GM23338 (cell line): ENCODE measurements around the gene SMAD3. TPM values are rescaled to one million over a fixed set of nuclear protein-coding genes. Genes with fewer than 3 reads are reported as not detected.

ENCODE experiments used
- ATAC-seq: fragments of 200-7000 bp; cut with Tn5 transposase; 3 replicates; pipeline ENCODE4 v1.9.1; 2020
- DNase-seq: peaks from one replicate; pipeline ENCODE4 v3.0.0-alpha.2; 2015; ENCODE audit warnings: low spot score
- H2AFZ ChIP-seq: fragments of 200-600 bp; sonication (generic); 2 replicates; pipeline ENCODE4 v1.8.0; 2016; ENCODE audit warnings: antibody characterized with exemption, mild to moderate bottlenecking, moderate library complexity
- H3F3A ChIP-seq: fragments of 200-600 bp; sonication (generic); replicated peaks from 2 replicates; pipeline ENCODE4 v1.8.0; 2017; ENCODE audit warnings: antibody characterized with exemption, mixed run types, low read depth
- H3K27ac ChIP-seq: fragments of 200-600 bp; sonication (generic); 2 replicates; pipeline ENCODE4 v1.6.1; 2016; ENCODE audit warnings: low read depth
- H3K27me3 ChIP-seq: fragments of 200-600 bp; sonication (generic); 2 replicates; pipeline ENCODE4 v1.8.0; 2016; ENCODE audit warnings: mild to moderate bottlenecking, mixed run types, moderate library complexity; ENCODE audit not compliant: insufficient read depth
- H3K36me3 ChIP-seq: fragments of 200-600 bp; sonication (generic); 2 replicates; pipeline ENCODE4 v1.8.0; 2016; ENCODE audit warnings: mild to moderate bottlenecking; ENCODE audit not compliant: insufficient read depth
- H3K4me1 ChIP-seq: fragments of 200-600 bp; sonication (generic); 2 replicates; pipeline ENCODE4 v1.8.0; 2016; ENCODE audit warnings: mild to moderate bottlenecking, moderate library complexity; ENCODE audit not compliant: insufficient read depth
- H3K4me2 ChIP-seq: fragments of 200-600 bp; sonication (generic); 2 replicates; pipeline ENCODE4 v1.7.1; 2017; ENCODE audit warnings: mixed run types
- H3K4me3 ChIP-seq: fragments of 200-600 bp; sonication (generic); 2 replicates; pipeline ENCODE4 v1.6.1; 2016; ENCODE audit warnings: mixed run types
- H3K79me2 ChIP-seq: fragments of 200-600 bp; sonication (generic); replicated peaks from 2 replicates; pipeline ENCODE4 v1.8.0; 2017; ENCODE audit warnings: mild to moderate bottlenecking; ENCODE audit not compliant: insufficient read depth
- H3K9me2 ChIP-seq: fragments of 200-600 bp; sonication (generic); 2 replicates; pipeline ENCODE4 v1.8.0; 2017; ENCODE audit not compliant: insufficient read depth
- H4K20me1 ChIP-seq: fragments of 200-600 bp; sonication (generic); replicated peaks from 2 replicates; pipeline ENCODE4 v1.8.0; 2017; ENCODE audit warnings: mild to moderate bottlenecking; ENCODE audit not compliant: insufficient read depth
- H3K27ac Mint-ChIP-seq: 2 replicates; pipeline ENCODE4 v1.8.0; 2020; ENCODE audit warnings: inconsistent platforms, mild to moderate bottlenecking, moderate library complexity, mixed read lengths
- H3K27me3 Mint-ChIP-seq: 3 replicates; pipeline ENCODE4 v1.8.0; 2022; ENCODE audit warnings: low read depth, mild to moderate bottlenecking, moderate library complexity, mixed read lengths, inconsistent platforms; ENCODE audit not compliant: insufficient read depth, poor library complexity
- H3K36me3 Mint-ChIP-seq: 3 replicates; pipeline ENCODE4 v1.8.0; 2021; ENCODE audit warnings: low read depth, mild to moderate bottlenecking, inconsistent platforms, moderate library complexity, mixed read lengths
- H3K4me1 Mint-ChIP-seq: 3 replicates; pipeline ENCODE4 v1.8.0; 2020; ENCODE audit warnings: mild to moderate bottlenecking, inconsistent platforms, mixed read lengths
- H3K4me3 Mint-ChIP-seq: 3 replicates; pipeline ENCODE4 v1.8.0; 2021; ENCODE audit warnings: moderate library complexity, mild to moderate bottlenecking, inconsistent platforms, mixed read lengths
- H3K9me3 Mint-ChIP-seq: 3 replicates; pipeline ENCODE4 v1.8.0; 2020; ENCODE audit warnings: moderate library complexity, mild to moderate bottlenecking, inconsistent platforms, mixed read lengths
- CREB1 ChIP-seq: fragments of 250-450 bp; sonication (Bioruptor Pico); IDR thresholded peaks from 2 replicates; pipeline ENCODE4 v1.5.0; 2020; ENCODE audit warnings: low read depth, mild to moderate bottlenecking, moderate library complexity
- CTCF ChIP-seq, 2 experiments: fragments of 200-600 bp in 1 of 2; sonication (generic) in 1 of 2; conservative IDR thresholded peaks; 2 replicates each; pipeline versions ENCODE4 v1.5.1 to v1.6.1; 2016 to 2017; ENCODE audit warnings: antibody characterized with exemption in 2 of 2, low read depth in 2 of 2, mild to moderate bottlenecking in 2 of 2, moderate library complexity in 1 of 2
- ETS1 ChIP-seq: IDR thresholded peaks from 2 replicates; pipeline ENCODE4 v1.6.1; 2016; ENCODE audit warnings: antibody characterized with exemption
- EZH2 ChIP-seq: fragments of 200-600 bp; sonication (generic); IDR thresholded peaks from one replicate; pipeline ENCODE4 v1.8.0; 2017; ENCODE audit warnings: antibody characterized with exemption, mild to moderate bottlenecking, low read depth; ENCODE audit not compliant: unreplicated experiment
- EZH2phosphoT487 ChIP-seq: fragments of 200-600 bp; sonication (generic); IDR thresholded peaks from one replicate; pipeline ENCODE4 v1.8.1; 2018; ENCODE audit warnings: antibody characterized with exemption; ENCODE audit not compliant: unreplicated experiment
- NANOG ChIP-seq: IDR thresholded peaks from 2 replicates; pipeline ENCODE4 v1.6.1; 2016; ENCODE audit warnings: antibody characterized with exemption, borderline replicate concordance
- POLR2AphosphoS5 ChIP-seq: IDR thresholded peaks from 2 replicates; pipeline ENCODE4 v1.6.1; 2016; ENCODE audit warnings: antibody characterized with exemption, low read depth
- STAT1 ChIP-seq: IDR thresholded peaks from one replicate; pipeline ENCODE4 v1.6.1; 2016; ENCODE audit warnings: antibody characterized with exemption; ENCODE audit not compliant: unreplicated experiment
- ZNF331 ChIP-seq: fragments of 250-450 bp; sonication (Bioruptor Pico); IDR thresholded peaks from 2 replicates; pipeline ENCODE4 v1.5.0; 2020; ENCODE audit warnings: low read depth, mild to moderate bottlenecking, moderate library complexity
- ZNF462 ChIP-seq: fragments of 250-450 bp; sonication (Bioruptor Pico); IDR thresholded peaks from 2 replicates; pipeline ENCODE4 v1.5.0; 2020; ENCODE audit warnings: mild to moderate bottlenecking, moderate library complexity
- polyA plus RNA-seq: library from polyadenylated mRNA; unstranded; fragments of >200 nt; fragmentation: Nextera tagmentation; extraction: Ambion mirVana; gene quantifications from 2 replicates; pipeline ENCODE4 v1.2.1, GENCODE V29; 2016
- total RNA-seq: library from RNA; depleted of rRNA; stranded (reverse); fragments of >200 nt; shearing (Covaris generic); gene quantifications from 2 replicates; pipeline ENCODE4 v1.2.3, GENCODE V29; 2014

The SMAD3 gene
- total and polyA plus RNA-seq, 2 experiments from 2014 or later = 4.9 to 11.6 TPM

GRCh38 chr15:67062369-67062985 is 2.9 kb upstream of the SMAD3 start (continued):
- TF ChIP-seq CTCF (conservative IDR thresholded peaks at IDR 0.05; ENCODE audit: low read depth in 2 of 2) (no peak), CREB1 (CRISPR knock-in tag) (no peak), EZH2 (no peak), POLR2AphosphoS5 (no peak)

- Histone ChIP-seq H2AFZ (no peak overlapping the region; the same call in 1 of the 2 replicates), H3K27me3 (peaks cover 70% of the 10 kb centered on the region), H4K20me1 (no peaks in the 10 kb centered on the region; the same call in none of the 2 replicates), H3K4me1 (peaks cover 28% of the 10 kb centered on the region), H3K4me2 (peak overlapping the region; percentile 76), H3K4me3 (peak overlapping the region; percentile 93), H3K79me2 (peaks cover 27% of the 10 kb centered on the region), H3K36me3 (no peaks in the 10 kb centered on the region), H3K27ac (peak overlapping the region; percentile 12), H3F3A (peaks cover 5% of the 10 kb centered on the region), H3K9me2 (no peaks in the 10 kb centered on the region)
- Mint-ChIP-seq H3K4me1 (peaks cover 39% of the 10 kb centered on the region), H3K4me3 (peak overlapping the region; percentile 74), H3K27me3 (peaks cover 55% of the 10 kb centered on the region), H3K36me3 (no peaks in the 10 kb centered on the region), H3K27ac (no peak overlapping the region), H3K9me3 (no peaks in the 10 kb centered on the region; the same call in 2 of the 3 replicates)
- DNase-seq (peak; percentile 87), ATAC-seq (peak; percentile 62)
- TF ChIP-seq ZNF462 (no peak), CTCF (conservative IDR thresholded peaks at IDR 0.05; ENCODE audit: low read depth in 2 of 2) (no peak), EZH2phosphoT487 (no peak), ZNF331 (CRISPR knock-in tag) (no peak), POLR2AphosphoS5 (0 out of 2 replicates have a peak, but pooled peaks have one; percentile 34), STAT1 (no peak), NANOG (peak; percentile 18; the same call in 1 of the 2 replicates), EZH2 (no peak), ETS1 (0 out of 2 replicates have a peak, but pooled peaks have one; percentile 13)
Observed at GRCh38 chr15:67063689-67064606, 1.5 kb upstream of the SMAD3 start.
